Measurements from ENCODE around the gene VPS52.

VPS52 gene, protein sequence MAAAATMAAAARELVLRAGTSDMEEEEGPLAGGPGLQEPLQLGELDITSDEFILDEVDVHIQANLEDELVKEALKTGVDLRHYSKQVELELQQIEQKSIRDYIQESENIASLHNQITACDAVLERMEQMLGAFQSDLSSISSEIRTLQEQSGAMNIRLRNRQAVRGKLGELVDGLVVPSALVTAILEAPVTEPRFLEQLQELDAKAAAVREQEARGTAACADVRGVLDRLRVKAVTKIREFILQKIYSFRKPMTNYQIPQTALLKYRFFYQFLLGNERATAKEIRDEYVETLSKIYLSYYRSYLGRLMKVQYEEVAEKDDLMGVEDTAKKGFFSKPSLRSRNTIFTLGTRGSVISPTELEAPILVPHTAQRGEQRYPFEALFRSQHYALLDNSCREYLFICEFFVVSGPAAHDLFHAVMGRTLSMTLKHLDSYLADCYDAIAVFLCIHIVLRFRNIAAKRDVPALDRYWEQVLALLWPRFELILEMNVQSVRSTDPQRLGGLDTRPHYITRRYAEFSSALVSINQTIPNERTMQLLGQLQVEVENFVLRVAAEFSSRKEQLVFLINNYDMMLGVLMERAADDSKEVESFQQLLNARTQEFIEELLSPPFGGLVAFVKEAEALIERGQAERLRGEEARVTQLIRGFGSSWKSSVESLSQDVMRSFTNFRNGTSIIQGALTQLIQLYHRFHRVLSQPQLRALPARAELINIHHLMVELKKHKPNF

DNA sequence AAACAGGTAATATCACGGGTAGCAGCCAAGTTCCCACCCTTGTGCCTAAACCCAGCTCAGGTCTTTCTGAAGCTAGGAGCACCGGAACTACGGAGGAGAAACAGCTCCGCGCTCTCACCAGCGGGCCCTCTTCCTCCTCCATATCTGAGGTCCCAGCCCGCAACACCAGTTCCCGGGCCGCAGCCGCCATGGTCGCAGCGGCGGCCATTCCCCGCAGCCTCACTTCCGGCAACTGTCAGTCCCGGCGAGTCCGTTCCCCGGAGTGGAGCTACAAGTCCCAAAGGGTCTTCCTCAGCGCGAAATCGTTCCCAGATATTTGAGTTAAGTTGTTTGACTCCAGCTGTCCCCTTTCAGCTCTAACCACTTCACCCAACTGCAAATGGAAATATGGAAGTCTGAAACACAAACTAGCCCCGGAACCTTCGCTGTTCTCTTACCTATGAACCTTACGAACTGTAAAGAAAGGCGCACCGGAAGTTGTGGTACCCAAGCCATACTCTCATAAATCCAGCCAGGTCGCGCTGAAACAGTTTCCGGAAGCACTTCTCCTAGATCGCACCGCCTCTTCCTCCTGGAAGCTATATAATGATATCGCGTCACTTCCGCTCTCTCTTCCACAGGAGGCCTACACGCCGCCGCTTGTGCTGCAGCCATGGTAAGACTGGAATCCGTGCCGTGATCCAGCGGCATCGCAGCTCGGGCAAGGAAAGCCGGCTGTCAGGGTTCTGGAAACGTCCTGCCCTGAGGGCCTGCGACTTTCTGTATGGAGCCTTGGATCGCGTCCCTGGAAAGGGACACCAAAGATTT lies at the start of gene VPS52, which contains the start of gene RPS18:
Gene VPS52 (minus strand): TSS at position 409 of the 807 bp plus-strand sequence. CDS start 201 bp downstream, at position 208.
Gene RPS18 (plus strand): TSS at position 608 of the 807 bp plus-strand sequence. CDS start 45 bp downstream, at position 653.
- DNase-seq (ENCODE audit: low spot score): peak; percentile 93

- DNase-seq (ENCODE audit: low spot score): no peak
Measured at GRCh38 chr6:33321227-33321626, 49.6 kb upstream of the VPS52 start.

DNA sequence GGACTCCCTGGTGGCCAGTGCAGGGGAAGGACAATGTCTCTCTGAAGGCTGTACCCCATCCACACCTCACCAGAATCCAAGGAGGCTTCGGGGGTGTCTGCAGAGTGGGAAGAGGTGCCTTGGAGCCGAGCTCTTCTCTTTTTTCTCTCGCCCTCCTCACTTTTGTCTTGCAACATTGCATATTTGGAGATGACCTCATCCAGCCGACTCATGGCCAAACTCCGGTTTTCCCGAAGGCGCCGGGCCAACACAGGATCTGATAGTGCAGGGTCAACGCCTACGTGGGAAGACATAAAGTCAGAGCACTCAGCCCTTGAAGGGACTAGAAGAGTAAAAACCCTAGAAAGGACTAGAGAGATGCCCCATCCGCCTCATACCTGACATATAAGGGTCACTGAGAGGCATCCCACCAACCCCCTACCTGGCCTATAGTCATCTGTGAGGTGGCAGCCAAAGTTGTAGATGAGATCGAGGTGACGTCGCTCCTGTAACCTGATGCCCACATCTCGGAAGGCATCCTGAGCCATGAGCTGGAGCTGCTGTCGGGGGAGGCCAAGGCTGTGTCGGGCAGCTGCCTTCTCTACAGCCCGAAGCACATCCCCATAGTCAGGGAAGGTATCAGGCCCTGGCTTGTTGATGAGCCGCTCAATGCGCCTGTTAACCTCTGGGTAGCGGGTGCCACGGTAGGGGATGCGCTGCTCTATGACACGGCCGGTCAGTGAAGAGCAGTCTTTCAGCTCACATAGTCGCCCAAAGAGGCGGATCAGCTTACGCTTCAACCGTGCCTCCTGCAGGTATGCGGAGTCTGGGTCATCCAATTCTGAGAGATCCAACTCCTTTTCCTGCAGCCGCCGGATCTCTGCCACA lies 48.9 kb upstream of the VPS52 start:
- peak; percentile 78 for DNase-seq (ENCODE audit: low spot score)

GRCh38 chr6:33319939-33320314 lies 48.3 kb upstream of the VPS52 start:
- no peak for DNase-seq (ENCODE audit: low spot score)

DNA sequence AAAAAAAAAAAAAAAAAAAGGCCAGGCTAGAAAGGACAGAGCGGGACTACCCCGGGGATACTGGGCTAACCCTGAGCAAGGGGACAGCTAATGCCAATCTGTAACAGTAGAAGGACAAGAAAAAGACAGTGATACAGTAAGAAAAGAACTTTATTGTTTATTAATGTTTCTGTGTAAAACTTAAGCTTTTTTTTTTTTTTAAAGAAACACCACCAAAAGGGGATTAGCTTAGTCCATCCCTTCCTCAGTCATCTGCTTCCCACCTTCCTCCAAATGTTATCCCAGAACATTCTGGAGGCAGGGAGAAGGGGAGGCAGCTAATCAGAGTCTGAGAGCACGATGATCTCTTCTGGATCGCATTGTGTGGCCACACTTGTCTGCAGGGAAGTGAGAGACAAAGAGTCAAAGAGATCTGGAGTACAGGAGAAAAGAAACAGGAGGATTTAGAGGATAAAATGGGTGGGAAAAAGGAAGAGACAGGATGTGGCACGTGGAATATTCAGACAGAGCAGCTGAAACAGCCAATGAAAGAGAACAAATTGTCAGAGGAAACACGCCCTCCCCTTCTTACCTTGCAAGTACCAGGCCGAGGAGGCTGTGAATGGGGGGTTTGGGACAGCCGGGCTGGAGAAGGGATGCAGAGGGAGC lies 46.9 kb upstream of the VPS52 start:
- DNase-seq (ENCODE audit: low spot score): no peak

DNA sequence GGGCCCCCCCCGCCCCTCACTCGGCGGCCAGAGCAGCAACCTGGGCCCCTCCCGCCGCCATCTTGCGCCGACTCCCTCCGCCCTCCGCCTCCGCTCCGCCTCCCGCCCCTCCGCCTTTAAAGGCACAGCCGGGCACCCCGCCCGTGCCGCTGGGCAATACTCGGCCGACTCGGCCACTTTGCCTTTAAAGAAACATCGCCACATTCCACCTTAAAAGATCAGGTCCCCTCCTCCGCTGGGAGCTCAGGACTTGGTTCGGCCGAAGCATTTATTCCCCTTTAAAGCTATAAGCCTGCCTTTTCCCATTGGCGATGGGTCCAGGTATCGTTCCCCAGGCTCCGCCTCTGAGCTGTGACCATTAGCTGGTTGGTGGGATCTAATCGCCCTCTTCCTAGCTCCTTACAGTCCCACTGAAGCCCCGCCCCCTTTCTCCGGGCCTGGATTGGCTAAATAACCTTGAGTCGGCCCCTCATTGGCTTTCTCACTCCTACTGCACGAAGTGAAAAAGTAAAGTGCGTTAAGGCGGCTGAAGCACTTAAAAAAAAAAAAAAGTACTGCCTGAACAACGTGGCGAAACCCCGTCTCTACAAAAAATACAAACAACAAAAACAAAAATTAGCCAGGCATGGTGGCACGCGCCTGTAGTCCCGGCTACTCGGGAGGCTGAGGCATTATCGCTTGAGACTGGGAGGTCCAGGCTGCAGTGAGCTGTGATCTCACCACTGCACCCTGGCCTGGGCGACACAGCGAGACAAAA lies 46.2 kb upstream of the VPS52 start, which contains the start of gene ZBTB22:
Gene ZBTB22 (minus strand): TSS at position 76 of the 757 bp plus-strand sequence. CDS start 828 bp downstream, outside the sequence.
- DNase-seq (ENCODE audit: low spot score): peak; percentile 92

- DNase-seq (ENCODE audit: low spot score): peak; percentile 87
Measured at GRCh38 chr6:33317419-33317668, 45.7 kb upstream of the VPS52 start.

DNA sequence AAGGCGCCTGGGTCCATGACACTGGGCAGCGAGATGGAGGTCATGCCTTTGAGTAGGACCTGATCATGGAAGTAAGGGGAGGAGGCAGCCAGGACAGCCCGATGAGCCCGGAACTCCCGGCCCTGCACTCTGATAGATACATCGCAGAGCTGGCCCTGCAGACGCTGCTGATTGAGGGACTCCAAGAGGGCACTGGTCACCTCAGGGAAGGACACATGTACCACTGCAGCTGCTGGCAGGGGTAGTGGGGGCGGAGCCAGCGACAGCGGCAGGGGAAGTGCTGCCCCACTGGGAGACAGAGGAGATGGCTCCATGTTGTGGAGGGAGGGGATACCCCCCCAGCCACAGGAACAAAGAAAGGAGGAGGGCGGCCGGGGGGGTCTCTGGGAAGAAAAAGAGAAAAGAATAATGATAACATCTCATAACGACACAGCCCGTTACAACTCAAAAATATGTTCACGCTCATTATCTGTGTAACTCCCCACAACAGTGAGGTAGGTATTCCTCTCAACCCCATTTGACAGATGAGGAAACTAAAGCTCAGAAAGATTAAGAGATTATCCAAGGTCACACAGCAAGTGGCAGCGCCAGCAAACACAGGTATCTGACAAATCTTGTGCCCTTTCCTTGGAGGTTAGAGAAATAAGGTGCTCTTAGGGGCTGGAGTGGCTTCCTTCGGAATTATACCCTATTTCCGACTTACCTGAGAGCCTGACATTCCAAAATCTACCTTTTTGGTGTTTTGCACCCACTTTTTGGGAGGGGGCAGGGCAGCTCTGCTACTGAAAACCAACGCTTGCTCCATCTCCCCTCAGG lies 45.1 kb upstream of the VPS52 start:
- no peak for DNase-seq (ENCODE audit: low spot score)

DNA sequence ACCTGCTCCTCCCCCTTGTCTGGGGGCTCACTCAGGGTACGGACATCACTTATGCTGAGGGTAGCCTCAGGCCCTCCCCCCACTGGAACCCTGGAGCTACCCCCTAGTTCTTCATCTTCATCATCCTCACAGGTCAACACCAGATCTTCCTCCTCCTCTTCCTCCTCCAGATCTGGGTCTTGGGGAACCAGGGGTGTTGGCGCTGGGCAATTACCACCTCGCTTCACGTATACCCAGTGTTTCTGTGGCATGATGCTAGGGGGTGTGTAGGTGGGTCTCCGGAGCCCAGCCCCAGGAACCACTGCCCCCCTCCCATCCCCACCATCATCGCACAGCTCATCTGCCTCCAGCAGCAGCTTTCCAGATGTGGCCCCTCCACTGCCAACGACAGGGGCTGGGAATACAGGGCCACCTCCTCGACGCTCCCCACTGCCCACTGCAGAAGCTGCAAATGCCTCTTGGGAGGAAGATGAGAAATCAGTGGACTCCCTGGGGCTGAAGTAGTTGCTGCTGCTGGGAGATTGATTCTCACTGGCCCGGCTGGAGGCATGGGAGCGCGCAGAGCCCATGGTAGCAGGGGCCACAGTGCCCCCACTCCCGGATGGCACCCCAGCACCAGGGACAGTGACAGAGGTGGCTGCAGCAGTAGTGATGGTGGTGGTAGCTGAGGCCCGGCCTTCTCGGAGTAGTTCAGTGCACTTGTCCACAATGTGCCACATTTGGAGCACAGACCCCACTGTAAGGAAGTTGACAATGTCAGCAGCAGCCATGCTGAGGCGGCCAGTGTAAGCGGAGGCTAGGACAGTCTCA lies 44.3 kb upstream of the VPS52 start:
- DNase-seq (ENCODE audit: low spot score): no peak

DNA sequence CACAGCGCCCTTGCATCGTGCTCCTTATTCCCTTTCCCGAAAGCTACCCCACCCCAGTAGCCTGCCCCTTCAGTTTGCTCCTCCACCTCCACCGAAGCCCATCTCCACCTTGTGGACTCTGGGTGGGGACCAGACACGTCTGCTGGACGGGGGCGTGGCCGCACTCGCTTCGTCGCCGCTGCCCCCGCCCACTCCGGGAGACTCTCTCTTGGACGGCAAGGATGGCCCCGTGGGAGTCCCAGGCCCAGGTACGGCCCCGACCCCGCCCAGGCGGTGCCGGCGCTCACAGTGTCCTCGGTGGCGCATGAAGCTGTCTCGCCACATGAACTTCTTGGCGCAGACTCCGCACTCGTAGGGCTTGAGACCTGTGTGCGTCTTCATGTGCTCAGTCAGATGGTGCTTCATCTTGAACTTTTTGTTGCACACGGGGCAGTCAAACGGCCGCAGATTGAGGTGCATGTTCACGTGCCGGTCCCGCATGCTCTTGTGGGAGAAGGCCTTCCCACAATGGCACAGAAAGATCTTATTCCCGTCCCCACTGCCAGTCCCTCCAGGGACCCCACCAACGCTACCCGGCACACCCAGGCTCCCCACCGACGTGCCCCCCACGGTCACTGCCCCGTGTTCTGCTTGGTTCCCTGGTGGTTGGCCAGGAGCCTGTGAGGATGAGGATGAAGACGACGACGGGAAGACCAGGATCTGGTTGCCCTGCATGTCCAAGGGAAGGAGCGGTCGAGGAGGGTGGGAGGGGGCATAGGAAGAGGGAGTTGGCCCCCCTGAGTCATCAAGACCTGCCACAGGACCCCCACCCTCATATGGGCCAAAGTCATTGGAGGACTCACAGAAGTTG lies 43.5 kb upstream of the VPS52 start:
- no peak for DNase-seq (ENCODE audit: low spot score)

GRCh38 chr6:33314515-33314942 lies 42.9 kb upstream of the VPS52 start:
- DNase-seq (ENCODE audit: low spot score): peak; percentile 61

DNA sequence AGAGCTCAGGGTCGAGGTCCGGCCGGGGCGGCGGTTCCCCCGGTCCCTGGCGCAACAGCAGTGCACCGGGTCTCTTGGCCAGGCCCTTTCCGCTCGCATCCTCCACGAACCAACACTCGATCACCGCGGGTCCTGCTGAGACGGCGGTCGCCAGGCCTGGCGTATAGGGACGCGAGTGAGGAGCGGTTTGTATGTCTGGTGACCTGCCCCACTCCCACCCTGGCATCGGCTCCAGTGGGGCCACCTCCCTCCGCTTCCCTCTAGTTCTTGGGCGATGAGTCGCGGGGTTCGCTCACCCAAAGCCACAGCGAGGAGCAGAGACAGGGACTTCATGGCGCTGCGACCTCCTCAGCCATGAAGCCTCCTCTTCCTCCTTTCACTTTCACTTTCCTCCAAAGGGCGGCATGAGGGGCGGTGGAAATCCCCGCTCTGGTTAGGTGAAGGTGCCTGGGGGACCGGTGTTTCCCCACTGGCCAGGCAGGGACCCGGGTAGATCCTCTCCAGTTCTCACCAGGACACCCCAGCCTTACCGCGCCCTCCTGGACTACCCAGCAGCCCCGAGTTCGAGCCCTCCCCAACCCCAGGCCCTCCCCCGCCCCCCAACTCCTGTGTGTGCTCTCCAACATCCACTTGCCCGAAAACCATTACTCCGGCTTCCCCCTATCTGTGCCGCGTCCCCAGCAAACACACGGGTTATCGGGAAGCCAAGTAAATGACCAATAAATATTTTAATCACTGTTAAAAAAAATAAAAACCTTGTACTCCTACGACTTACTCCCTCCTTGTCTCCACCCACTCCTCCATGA lies 42.2 kb upstream of the VPS52 start, which contains the start of gene TAPBP:
Gene TAPBP (minus strand): TSS at position 370 of the 806 bp plus-strand sequence. CDS start 37 bp downstream, at position 333.
- peak; percentile 70 for DNase-seq (ENCODE audit: low spot score)

- peak; percentile 43 for DNase-seq (ENCODE audit: low spot score)
Measured at GRCh38 chr6:33313105-33313708, 41.5 kb upstream of the VPS52 start.

- DNase-seq (ENCODE audit: low spot score): peak; percentile 57
Measured at GRCh38 chr6:33312361-33313104, 40.9 kb upstream of the VPS52 start.

DNA sequence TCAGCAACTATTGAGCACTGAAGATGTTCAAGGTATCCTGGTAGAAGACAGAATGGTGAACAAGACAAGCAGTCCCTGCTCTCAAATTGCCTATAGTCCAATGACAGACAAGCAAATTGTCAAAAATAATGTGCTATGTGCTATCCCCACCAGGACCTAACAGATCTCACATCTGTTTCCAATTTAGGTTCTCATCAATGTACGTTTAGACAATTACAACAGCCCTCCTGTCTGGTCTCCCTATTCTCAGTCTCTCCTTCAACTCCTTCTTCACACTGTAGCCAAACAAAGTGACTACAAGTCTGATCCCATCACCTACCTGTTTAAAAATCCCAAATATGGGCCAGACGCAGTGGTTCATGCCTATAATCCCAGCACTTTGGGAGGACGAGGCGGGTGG lies 34.7 kb upstream of the VPS52 start:
- DNase-seq (ENCODE audit: low spot score): no peak

Measured in AG08396 (cell line).